Endometrial microvascular endothelial cells (primary cell): ENCODE data around the gene G6PD. TPM values are rescaled to one million over a fixed set of nuclear protein-coding genes. Genes with fewer than 3 reads are reported as not detected.
"Not testable (repeated sequence)": the region's sequence is repeated elsewhere in the genome, so short reads cannot be mapped to it uniquely, and the experiment has no call there.

Experiments
- in situ Hi-C: cut with HindIII; loops from 2 replicates; pipeline ENCODE4 v1.10.0; 2017; ENCODE audit warnings: low sequenced_read_pairs, low pct_unique_long_range_greater_than_20kb; ENCODE audit errors: inconsistent ontology term
- total RNA-seq: library from RNA; depleted of rRNA; stranded (reverse); fragments of >200 nt; gene quantifications from one replicate; pipeline ENCODE4 v1.2.3, GENCODE V29; 2015; ENCODE audit errors: inconsistent ontology term

G6PD gene
- total RNA-seq, 1 donor from 2014 or later: 85.4 TPM

GRCh38 chrX:154547245-154548027 is 790 bp upstream of the G6PD start, which contains the start of gene IKBKG:
Gene IKBKG (plus strand): TSS chrX:154547620. CDS start chrX:154552003, 4,383 bp downstream.
- in situ Hi-C loops: no loop called here

- in situ Hi-C loops: no loop called here
Observed at GRCh38 chrX:154545673-154546274, 872 bp downstream of the G6PD start.

- in situ Hi-C loops: no loop called here
Observed at GRCh38 chrX:154542723-154543424, 3.8 kb downstream of the G6PD start.

- in situ Hi-C loops: no loop called here
Observed at GRCh38 chrX:154541896-154542722, 4.5 kb downstream of the G6PD start.

DNA sequence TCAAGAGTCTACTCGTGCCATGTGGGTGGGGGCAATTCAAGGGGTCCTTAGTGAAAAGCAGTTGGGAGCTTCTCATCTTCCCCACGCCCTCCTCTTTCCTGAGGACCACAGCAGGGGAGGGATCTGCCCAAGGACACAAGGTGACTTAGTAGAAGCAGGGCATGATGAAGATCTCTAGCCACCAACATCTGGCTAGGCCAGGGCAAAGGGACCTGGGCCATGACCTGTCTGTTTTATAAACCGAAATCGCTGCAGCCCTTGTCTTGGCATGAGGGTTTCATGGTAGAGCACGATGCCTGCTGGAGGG is 5.1 kb downstream of the G6PD start:
- in situ Hi-C loops: no loop called here

- in situ Hi-C loops: no loop called here
Observed at GRCh38 chrX:154540897-154541535, 5.6 kb downstream of the G6PD start.

- in situ Hi-C loops: not testable (repeated sequence)
Observed at GRCh38 chrX:154540365-154540764, 6.3 kb downstream of the G6PD start.

DNA sequence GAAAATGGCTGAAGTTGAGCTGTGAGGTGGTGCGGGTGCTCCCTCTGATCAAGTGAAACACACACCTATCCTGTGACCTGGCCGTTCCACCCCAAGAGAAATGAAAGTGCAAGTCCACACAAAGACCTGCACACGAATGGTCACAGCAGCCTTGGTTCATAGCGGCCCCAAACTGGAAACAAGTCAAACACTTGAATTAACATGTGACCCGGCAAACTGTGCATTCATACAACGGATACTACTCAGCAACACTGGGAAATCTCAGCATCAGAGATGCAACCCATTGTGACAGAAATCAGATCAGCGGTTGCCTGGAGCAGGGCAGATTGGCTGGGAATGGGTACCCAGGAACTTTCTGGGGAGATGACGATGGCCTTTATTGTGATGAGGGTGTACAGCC is 7.6 kb downstream of the G6PD start:
- in situ Hi-C loops: no loop called here

GRCh38 chrX:154535892-154536291 is 10.8 kb downstream of the G6PD start:
- in situ Hi-C loops: no loop called here

- in situ Hi-C loops: no loop called here
Observed at GRCh38 chrX:154534526-154535322, 11.9 kb downstream of the G6PD start.

GRCh38 chrX:154532690-154533089 is 14.0 kb downstream of the G6PD start:
- in situ Hi-C loops: no loop called here

- in situ Hi-C loops: no loop called here
Observed at GRCh38 chrX:154531626-154532025, 15.0 kb downstream of the G6PD start.

DNA sequence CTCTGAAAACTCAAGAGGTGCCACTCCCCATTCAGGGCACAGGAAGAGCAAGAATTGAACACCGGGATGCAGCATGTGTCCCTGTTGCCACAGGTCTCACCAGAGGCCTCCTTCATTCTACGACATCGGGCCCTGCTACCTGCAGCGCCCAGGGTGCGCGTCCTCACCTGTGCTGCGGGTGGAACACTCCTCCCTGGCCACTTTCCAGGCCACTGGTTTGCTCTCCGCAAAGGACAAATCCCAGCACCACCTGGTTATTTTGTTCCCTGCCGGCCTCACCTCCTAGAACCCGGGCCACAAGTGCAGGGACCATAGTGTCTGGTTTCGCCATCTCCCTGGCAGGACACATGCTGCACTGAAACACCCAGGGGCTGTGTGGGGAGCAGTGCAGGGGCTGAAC is 16.4 kb downstream of the G6PD start:
- in situ Hi-C loops: no loop called here

GRCh38 chrX:154529206-154529612 is 17.4 kb downstream of the G6PD start:
- in situ Hi-C loops: no loop called here

- in situ Hi-C loops: no loop called here
Observed at GRCh38 chrX:154526901-154527675, 19.6 kb downstream of the G6PD start.

- in situ Hi-C loops: no loop called here
Observed at GRCh38 chrX:154525606-154526490, 20.8 kb downstream of the G6PD start.
